G401.6 (cell line): Measurements from ENCODE around the gene DBX2.
"Not testable (repeated sequence)": the region's sequence is repeated elsewhere in the genome, so short reads cannot be mapped to it uniquely, and the experiment has no call there.

Source experiments
- FAIRE-seq: peaks from 2 replicates; lab custom pipeline; 2012; peaks lifted over from hg19 to GRCh38; lab: Jason Lieb, UNC

The DBX2 gene

DNA sequence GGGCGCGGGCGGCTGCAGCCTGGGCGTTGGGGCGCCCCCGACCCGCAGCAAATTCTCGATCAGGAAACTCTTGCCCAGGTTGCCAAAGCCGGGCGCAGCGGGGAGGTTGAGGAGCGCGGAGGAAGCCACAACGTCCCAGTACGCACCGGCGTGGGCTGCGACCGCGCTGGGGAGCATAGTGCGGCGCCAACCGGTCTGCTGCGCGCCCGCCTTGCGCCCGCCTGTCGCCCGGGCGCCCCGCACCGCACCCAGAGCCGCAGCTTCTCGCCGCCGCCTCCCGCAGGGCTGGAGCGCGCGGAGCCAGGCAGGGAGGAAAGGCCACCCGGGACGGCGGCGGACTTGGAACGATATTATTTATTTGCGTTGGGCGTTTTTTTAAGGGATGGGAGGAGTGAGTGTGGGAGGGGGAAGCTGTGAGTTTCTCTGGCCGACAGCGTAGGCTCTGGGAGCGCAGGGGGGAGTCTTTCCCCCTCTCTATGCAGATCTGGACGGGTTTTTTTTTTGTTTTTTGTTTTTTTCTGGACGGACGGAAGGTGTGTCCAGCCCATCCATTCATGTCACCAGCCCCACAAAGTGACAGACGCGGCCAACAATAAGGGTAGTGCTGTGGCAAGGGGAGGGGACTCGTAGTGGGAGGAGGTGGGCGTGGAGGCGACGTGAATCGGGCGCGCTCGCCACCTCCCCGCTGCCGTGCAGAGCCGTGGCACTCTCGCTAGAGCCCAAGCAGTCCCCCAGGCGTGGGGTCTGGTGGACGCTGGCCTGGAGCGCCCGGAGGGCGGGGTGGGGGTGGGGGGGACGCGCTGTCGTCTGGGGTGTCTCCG is at the start of gene DBX2:
TSS of gene DBX2 (minus strand) at position 349 of the 821 bp plus-strand sequence. CDS start at position 177, 172 bp downstream.
- no peak for FAIRE-seq

DNA sequence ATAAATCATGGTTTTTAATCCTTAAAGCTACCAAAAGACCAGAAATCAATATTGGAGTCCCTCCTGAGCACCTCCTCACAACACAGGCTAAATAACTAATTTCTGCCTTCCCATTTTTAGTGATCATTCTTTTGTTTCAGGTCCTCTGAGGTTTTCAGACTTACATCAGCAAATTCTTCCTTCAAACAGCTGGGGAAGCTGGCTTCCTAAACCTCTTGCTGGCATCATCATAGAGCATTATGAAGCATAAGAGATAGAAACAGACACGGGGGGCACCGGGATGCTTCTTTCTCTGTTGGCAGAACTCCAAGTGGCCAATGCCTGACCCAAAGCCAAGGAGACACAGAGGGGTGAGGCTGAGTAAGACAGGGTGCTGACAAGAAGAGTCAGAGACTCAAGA is 47.9 kb upstream of the DBX2 start:
- no peak for FAIRE-seq

DNA sequence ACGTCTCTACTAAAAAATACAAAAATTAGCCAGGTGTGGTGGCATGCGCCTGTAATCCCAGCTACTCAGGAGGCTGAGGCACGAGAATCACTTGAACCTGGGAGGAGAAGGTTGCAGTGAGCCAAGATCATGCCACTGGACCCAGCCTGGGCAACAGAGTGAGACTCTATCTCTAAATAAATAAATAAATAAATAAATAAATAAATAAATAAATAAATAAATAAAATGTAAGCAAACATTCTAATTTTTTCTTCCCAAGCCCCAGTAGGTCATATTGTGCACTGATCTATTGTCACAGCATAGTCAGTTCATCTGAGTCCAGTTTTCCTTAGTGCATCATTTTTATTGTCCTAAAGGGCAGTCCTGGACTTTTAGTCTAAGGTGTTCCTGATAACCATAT is 44.5 kb upstream of the DBX2 start:
- FAIRE-seq, result not testable (repeated sequence)

DNA sequence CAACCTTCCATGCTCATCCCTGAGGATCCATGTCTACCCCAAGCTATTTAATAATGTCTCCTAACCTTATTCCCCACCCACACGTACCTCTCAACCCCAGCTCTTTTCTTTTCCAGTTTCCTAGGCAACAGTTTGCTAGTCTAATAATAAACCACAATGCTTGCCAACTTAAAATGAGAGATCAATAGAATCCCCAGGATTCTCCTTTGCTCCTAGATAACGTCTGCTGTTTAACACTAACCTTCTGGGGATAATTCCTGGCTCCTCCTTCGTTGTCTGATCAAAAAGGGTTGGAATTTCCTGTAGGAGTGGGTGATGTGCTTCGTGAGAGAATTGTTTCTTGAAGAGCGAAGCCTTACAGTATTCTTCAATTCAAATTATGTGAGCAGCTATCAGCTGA is 42.2 kb upstream of the DBX2 start:
- no peak for FAIRE-seq

GRCh38 chr12:45089411-45090075 is 38.6 kb upstream of the DBX2 start:
- FAIRE-seq, result no peak

GRCh38 chr12:45088608-45089007 is 37.7 kb upstream of the DBX2 start:
- no peak for FAIRE-seq

DNA sequence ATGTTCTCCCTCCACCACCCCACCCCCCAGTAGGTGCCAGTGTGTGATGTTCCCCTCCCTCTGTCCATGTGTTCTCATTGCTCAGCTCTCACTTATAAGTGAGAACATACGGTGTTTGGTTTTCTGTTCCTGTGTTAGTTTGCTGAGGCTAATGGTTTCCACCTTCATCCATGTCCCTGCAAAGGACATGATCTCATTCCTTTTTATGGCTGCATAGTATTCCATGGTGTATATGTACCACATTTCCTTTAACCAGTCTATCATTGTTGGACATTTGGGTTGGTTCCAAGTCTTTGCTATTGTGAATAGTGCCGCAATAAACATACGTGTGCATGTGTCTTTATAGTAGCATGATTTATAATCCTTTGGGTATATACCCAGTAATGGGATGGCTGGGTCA is 33.3 kb upstream of the DBX2 start:
- not testable (repeated sequence) for FAIRE-seq

GRCh38 chr12:45077251-45077650 is 26.4 kb upstream of the DBX2 start:
- FAIRE-seq, result no peak

DNA sequence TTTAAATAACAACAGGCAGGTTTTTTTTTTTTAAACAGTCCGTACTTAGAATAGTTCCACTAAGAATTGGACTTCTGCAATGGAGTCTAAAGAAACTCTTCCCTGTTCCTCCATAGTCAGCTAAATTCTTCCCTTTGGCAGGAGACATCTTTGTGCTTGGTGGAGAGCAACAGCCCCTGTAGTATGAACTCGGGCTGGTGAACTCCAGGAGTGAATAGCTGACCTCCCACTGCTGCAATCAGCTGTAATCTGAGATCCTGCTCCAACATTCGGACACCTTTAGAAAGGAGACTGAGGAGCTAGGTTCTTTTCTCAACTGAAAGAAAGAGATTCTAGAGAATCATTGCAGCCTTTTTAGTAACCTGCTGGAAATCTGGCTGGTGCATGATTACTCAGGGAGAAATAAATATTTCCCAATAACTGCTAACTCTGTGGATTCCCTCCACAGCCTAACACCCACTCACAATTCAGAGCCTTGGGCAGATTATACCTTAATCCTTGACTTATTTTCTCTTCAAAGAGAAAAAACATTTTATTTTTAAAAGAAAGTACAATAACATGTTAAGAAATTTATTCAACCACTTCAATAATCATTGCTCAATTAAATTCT is 25.6 kb upstream of the DBX2 start:
- FAIRE-seq, result no peak

DNA sequence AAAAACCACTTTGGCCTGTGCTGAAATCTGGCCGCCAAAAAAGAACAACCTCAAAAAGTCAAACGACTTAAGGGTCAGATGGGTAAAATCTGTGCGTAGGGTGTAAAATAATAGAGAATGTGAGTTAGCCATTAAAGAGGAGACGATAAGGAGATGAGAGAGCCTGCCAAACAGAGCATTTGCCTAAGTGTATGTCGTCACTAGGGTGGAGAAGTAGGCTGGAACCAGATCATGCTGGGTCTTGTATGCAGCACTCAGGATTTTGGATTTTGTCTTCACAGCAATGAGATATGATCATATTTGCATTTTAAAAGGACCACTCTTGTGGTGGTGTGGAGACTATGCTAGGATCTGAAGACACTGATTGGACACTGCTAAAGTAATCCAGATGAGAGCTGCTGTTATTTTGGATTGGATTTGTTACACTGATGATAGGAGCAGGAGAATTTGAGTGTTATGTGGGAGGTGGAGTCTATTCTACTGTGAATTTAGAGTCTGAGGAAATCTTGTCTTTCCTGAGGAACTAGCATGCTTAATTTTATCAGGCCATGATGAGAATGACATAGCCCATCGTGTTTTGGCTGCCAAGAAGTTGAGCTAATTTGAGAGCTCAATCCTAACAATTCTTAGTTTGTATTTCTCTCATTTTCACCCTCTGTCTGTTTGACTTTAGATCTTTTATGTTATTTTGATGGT is 24.8 kb upstream of the DBX2 start:
- no peak for FAIRE-seq

- FAIRE-seq, result no peak
Observed at GRCh38 chr12:45065125-45065626, 14.3 kb upstream of the DBX2 start.

- no peak for FAIRE-seq
Observed at GRCh38 chr12:45060976-45061375, 10.1 kb upstream of the DBX2 start.

DNA sequence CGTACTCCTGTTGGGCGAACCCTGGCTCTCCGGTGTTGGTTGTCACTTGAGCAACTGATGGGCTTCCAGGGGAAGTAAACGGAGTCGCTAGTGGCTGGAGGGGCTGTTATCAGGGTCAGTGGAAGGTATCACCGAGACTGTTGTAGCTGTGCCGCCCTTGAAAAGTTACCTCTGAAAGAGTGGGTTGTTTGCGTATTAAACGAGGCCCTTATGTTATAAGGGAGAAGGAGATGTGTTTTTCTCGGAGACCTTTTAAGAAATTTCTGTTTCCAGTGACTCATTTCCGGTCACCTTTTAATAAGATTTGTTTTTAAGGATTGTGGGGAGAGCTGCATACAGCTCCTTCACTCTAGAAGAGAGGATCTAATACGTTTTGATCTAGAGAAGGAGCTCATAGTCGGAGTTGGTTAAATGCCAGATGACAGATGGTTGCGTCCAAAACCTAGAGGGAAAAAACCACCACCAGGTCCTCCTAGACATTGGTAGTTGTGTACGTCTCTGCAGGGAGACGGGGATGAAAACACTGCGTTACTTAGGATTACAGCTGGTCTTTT is 750 bp upstream of the DBX2 start:
- no peak for FAIRE-seq

- FAIRE-seq, result no peak
Observed at GRCh38 chr12:45049912-45050750, 768 bp downstream of the DBX2 start.

- no peak for FAIRE-seq
Observed at GRCh38 chr12:45042599-45042998, 8.3 kb downstream of the DBX2 start.

- FAIRE-seq, result peak; percentile 73
Observed at GRCh38 chr12:45040977-45041376, 9.9 kb downstream of the DBX2 start.

DNA sequence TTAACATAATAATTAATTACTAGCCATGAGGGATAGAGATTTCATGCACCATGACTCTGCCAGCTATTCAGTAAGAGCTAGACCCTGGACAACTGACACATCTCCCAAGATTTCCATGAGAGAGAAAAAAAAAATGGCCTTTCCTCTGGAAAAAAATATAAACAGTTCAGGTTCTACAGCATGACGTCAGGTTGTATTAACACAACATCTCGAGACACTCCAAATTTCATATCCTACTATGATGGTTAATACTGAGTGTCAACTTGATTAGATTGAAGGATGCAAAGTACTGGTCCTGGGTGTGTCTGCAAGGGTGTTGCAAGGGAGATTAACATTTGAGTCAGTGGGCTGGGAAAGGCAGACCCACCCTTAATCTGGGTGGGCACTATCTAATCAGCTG is 11.1 kb downstream of the DBX2 start:
- FAIRE-seq, result no peak

DNA sequence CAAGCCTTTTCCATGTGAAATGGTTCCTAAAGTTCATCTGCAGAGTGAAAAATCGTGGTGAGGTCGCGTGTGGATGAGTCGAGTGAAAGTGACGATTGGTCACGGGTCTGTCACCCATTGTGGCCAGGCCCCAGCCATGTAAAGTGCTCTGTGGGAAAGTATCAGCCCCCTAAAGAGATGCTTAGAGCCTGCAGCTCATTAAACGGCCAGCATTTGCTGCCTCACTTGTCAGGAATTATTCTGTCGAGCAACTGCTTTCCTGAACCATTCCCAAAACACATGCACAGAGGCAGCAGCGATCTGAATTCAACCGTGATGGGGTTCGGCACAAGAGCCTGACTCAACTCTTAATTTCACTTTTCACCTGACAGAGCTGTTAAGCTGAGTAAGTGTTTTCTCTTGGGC is 16.0 kb downstream of the DBX2 start:
- no peak for FAIRE-seq

DNA sequence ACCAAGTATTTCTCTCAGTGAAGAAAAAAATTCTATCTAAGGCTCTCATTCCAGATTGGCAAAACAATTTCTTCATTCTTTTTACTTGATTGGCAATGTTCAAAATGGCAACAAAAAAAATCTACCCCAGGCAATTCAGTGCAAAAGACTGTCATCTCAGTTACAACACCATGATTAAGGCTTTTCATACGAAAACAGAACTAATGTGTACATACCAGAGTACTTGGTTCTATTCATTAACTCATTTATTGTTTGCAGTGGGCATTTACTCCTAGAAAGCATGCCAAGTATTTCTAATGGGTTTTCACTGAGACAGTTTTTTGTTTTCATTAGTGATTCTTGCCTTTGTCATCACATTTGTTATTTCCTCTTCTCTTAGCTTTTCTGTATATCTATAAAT is 33.0 kb downstream of the DBX2 start:
- FAIRE-seq, result no peak

DNA sequence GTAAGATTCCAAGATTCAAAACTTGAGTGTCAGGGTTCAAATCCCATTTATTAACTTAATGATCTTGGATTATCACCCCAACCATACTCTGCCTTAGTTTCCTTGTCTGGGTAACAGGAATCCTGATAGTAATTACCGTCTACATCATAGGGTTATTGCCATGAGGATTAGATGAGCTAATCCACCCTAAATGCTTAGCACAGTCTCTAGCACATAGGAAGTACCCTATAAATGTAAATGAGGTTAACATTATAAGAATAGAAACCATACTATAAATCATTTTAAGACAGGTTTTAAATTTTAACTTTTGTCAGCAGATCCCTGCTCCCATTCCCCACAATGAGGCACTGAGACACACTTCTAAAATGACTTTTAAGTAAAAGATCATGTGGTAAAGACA is 36.5 kb downstream of the DBX2 start:
- no peak for FAIRE-seq

DNA sequence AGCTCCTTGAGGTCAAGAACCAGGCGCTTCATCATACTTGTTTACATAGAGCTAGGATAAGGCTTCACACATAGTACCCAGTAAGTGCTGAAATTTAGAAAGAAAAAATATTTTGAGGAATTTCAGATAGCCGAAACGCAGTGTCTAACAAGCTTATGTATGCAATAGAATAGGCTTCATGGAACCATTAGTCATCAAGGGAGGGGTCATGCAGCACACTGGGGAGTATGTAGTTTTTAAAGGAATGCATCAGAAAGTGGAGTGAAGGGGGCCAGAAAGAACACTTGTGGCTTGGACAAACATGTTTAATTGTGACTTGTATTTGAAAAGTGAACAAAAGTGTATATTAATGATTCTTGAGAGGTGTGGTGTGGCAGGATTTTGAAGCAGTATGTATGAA is 38.1 kb downstream of the DBX2 start:
- no peak for FAIRE-seq
